Panc1 (cell line): ENCODE data around the gene FN3KRP. TPM values are rescaled to one million over a fixed set of nuclear protein-coding genes. Genes with fewer than 3 reads are reported as not detected.

Experiments used
- ATAC-seq: fragments of 200-7000 bp; cut with Tn5 transposase; 2 replicates; pipeline ENCODE4 v1.9.1; 2020; ENCODE audit warnings: mild to moderate bottlenecking, moderate library complexity
- BruUV-seq: library from RNA; stranded (reverse); fragments of 400-500 nt; replicated peaks from 2 replicates; lab custom pipeline; 2021; lab: Mats Ljungman, UMichigan
- CTCF ChIA-PET: fragments of 300-600 bp; sonication (Branson Sonifier 250); formaldehyde crosslinking; loops from one replicate; lab custom pipeline; 2022; ENCODE audit warnings: antibody characterized with exemption; lab: Charles Lee
- POLR2A ChIA-PET: fragments of 300-600 bp; sonication (Branson Sonifier 250); formaldehyde crosslinking; loops from one replicate; lab custom pipeline; 2022; ENCODE audit warnings: antibody characterized with exemption; lab: Charles Lee
- DNase-seq: peaks from one replicate; pipeline ENCODE4 v3.0.0-alpha.2; 2010; ENCODE audit warnings: low read depth, low spot score
- H3K27ac ChIP-seq: 2 replicates; pipeline ENCODE4 v1.5.1; 2011; ENCODE audit warnings: mild to moderate bottlenecking, low read length, inconsistent platforms
- H3K27me3 ChIP-seq: fragments of 200-500 bp; sonication (Bioruptor generic); 2 replicates; pipeline ENCODE4 v1.6.0; 2014; ENCODE audit warnings: low read length, inconsistent platforms; ENCODE audit not compliant: control insufficient read depth, insufficient read depth
- H3K36me3 ChIP-seq: fragments of 200-500 bp; sonication (Bioruptor generic); 2 replicates; pipeline ENCODE4 v1.5.1; 2014; ENCODE audit warnings: inconsistent platforms, mild to moderate bottlenecking, low read length, moderate library complexity; ENCODE audit not compliant: control insufficient read depth, insufficient read depth
- H3K4me1 ChIP-seq: 2 replicates; pipeline ENCODE4 v1.5.1; 2011; ENCODE audit warnings: inconsistent platforms, mild to moderate bottlenecking, low read length, moderate library complexity; ENCODE audit not compliant: control insufficient read depth, insufficient read depth
- H3K4me3 ChIP-seq, 2 experiments: 2 replicates each; pipeline ENCODE4 v1.5.1; 2011 to 2012; ENCODE audit warnings: low read depth in 2 of 2, low read length in 2 of 2, mild to moderate bottlenecking in 2 of 2, inconsistent platforms in 1 of 2, moderate library complexity in 1 of 2
- H3K9me3 ChIP-seq: fragments of 200-500 bp; sonication (Bioruptor generic); 2 replicates; pipeline ENCODE4 v1.5.1; 2014; ENCODE audit warnings: low read depth, mild to moderate bottlenecking, inconsistent platforms, low read length, moderate library complexity; ENCODE audit not compliant: control insufficient read depth, insufficient read depth
- POLR2AphosphoS5 ChIP-seq: IDR thresholded peaks from 2 replicates; pipeline ENCODE4 v1.6.1; 2012; ENCODE audit warnings: mild to moderate bottlenecking, low read depth, low read length, moderate library complexity
- SIN3A ChIP-seq: IDR thresholded peaks from 2 replicates; pipeline ENCODE4 v1.6.1; 2012; ENCODE audit warnings: low read depth, mild to moderate bottlenecking, low read length, moderate library complexity, borderline replicate concordance; ENCODE audit not compliant: insufficient read depth
- TCF7L2 ChIP-seq: IDR thresholded peaks from 2 replicates; pipeline ENCODE4 v1.6.1; 2011; ENCODE audit warnings: mild to moderate bottlenecking, low read depth, low read length, inconsistent platforms
- in situ Hi-C: cut with HindIII; loops from 2 replicates; pipeline ENCODE4 v1.10.0; 2016; ENCODE audit warnings: low sequenced_read_pairs, low pct_unique_long_range_greater_than_20kb
- intact Hi-C: fragments of 100-400 bp; cut with micrococcal nuclease; formaldehyde crosslinking; loops from one replicate; pipeline ENCODE4 v1.10.0; 2022; ENCODE audit not compliant: unreplicated experiment
- total RNA-seq: library from RNA; stranded (reverse); gene quantifications from one replicate; pipeline ENCODE4 v1.2.1, GENCODE V29; 2021; ENCODE audit not compliant: unreplicated experiment
- TF ChIP-seq, protein P1 (sequence below), 2 experiments: IDR thresholded peaks; 2 replicates each; pipeline ENCODE4 v1.6.1; 2011 to 2012; ENCODE audit warnings: low read depth in 2 of 2, control low read depth in 1 of 2, low read length in 1 of 2, mild to moderate bottlenecking in 1 of 2, moderate library complexity in 1 of 2; ENCODE audit not compliant: insufficient read depth in 1 of 2
- TF ChIP-seq, protein P2 (sequence below): fragments of 450-650 bp; IDR thresholded peaks from 2 replicates; pipeline ENCODE4 v1.5.1; 2017; ENCODE audit warnings: mild to moderate bottlenecking

The FN3KRP gene
- total RNA-seq, 1 experiment from 2014 or later = 41.0 TPM

DNA sequence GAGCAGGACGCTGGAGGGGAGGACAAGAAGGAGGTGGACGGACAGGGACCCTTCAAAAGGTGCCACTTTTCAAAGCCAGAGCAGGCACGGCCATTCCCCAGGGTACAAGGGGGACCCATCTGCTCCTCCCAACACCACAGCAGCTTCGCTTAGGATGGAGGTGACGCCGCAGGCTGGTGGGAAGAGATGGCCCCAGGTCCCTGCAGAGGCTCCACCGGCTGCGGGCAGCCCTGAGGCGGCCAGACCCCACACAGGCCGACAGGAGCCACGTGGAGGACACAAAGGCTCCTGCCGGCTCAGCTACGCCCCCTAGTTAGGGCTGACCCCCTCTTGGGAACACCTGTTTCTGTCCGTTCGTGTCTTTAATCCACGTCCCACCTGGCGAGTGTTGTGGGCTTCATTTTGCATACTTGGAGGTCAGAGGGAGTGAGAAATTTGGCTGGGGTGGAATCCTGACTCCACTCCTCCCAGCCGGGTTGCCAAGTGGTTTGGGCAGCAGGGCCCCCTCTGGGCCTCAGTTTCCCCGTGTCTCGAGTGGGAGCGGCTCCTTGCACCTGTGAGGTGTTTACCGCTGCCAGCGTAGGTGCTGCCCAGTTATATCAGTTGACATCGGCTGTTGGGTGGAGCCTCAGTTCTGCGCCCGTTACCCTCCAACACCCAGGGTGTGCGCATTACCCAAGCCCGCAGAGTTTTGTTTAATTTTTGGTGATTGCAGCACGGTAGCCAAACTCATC lies 5.8 kb upstream of the FN3KRP start:
- DNase-seq = no peak
- Histone ChIP-seq H3K27ac (no peak overlapping the region), H3K4me1 (peaks cover 8% of the 10 kb centered on the region), H3K36me3 (no peaks in the 10 kb centered on the region), H3K4me3 (no peak overlapping the region), H3K27me3 (no peaks in the 10 kb centered on the region), H3K9me3 (no peaks in the 10 kb centered on the region)
- in situ Hi-C loops (no loop called here), intact Hi-C loops (no loop called here)
- ATAC-seq = no peak
- BruUV-seq = no TSS peak
- TF ChIP-seq, protein P1, sequence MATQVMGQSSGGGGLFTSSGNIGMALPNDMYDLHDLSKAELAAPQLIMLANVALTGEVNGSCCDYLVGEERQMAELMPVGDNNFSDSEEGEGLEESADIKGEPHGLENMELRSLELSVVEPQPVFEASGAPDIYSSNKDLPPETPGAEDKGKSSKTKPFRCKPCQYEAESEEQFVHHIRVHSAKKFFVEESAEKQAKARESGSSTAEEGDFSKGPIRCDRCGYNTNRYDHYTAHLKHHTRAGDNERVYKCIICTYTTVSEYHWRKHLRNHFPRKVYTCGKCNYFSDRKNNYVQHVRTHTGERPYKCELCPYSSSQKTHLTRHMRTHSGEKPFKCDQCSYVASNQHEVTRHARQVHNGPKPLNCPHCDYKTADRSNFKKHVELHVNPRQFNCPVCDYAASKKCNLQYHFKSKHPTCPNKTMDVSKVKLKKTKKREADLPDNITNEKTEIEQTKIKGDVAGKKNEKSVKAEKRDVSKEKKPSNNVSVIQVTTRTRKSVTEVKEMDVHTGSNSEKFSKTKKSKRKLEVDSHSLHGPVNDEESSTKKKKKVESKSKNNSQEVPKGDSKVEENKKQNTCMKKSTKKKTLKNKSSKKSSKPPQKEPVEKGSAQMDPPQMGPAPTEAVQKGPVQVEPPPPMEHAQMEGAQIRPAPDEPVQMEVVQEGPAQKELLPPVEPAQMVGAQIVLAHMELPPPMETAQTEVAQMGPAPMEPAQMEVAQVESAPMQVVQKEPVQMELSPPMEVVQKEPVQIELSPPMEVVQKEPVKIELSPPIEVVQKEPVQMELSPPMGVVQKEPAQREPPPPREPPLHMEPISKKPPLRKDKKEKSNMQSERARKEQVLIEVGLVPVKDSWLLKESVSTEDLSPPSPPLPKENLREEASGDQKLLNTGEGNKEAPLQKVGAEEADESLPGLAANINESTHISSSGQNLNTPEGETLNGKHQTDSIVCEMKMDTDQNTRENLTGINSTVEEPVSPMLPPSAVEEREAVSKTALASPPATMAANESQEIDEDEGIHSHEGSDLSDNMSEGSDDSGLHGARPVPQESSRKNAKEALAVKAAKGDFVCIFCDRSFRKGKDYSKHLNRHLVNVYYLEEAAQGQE (IDR thresholded peaks at IDR 0.05; ENCODE audit: insufficient read depth in 1 of 2, low read depth in 2 of 2, low read length in 1 of 2) = no peak
- TF ChIP-seq POLR2AphosphoS5 = no peak
- TF ChIP-seq, protein P2, sequence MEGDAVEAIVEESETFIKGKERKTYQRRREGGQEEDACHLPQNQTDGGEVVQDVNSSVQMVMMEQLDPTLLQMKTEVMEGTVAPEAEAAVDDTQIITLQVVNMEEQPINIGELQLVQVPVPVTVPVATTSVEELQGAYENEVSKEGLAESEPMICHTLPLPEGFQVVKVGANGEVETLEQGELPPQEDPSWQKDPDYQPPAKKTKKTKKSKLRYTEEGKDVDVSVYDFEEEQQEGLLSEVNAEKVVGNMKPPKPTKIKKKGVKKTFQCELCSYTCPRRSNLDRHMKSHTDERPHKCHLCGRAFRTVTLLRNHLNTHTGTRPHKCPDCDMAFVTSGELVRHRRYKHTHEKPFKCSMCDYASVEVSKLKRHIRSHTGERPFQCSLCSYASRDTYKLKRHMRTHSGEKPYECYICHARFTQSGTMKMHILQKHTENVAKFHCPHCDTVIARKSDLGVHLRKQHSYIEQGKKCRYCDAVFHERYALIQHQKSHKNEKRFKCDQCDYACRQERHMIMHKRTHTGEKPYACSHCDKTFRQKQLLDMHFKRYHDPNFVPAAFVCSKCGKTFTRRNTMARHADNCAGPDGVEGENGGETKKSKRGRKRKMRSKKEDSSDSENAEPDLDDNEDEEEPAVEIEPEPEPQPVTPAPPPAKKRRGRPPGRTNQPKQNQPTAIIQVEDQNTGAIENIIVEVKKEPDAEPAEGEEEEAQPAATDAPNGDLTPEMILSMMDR = no peak; the same call in 1 of the 2 replicates
- TF ChIP-seq SIN3A = no peak
- no peak for TF ChIP-seq TCF7L2
- ChIA-PET POLR2A (no interaction called here), CTCF (no interaction called here)

DNA sequence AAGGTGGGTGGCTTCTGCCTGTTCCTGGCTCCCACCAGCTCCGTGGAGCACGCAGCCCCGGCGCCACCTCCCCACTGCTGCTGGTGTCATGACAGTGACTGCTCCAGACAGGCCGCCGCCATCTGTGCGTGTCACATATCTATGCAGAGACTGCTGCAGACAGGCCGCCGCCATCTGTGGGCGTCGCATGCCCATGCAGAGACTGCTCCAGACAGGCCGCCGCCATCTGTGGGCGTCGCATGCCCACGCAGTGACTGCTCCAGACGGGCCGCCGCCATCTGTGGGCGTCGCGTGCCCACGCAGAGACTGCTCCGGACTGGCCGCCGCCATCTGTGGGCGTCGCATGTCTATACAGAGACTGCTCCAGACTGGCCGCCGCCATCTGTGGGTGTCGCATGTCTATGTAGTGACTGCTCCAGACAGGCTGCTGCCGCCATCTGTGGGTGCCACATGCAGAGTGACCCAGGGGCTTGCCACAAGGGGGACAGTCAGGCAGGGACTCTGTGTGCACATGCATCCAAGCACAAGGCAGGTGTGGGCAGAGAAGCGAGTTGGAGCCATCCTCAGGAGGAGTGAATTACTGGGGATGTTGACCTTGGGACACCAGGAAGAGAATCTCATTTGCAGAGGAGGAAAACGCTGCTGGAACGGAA lies 3.3 kb upstream of the FN3KRP start:
- no TSS peak for BruUV-seq
- H3K9me3 ChIP-seq = no peaks in the 10 kb centered on the region
- no peak overlapping the region for H3K4me3 ChIP-seq
- no peak for DNase-seq
- intact Hi-C loops (no loop called here), in situ Hi-C loops (no loop called here)
- H3K27me3 ChIP-seq = no peaks in the 10 kb centered on the region
- H3K4me1 ChIP-seq = peaks cover 6% of the 10 kb centered on the region
- no peak overlapping the region for H3K27ac ChIP-seq
- POLR2A ChIA-PET = no interaction called here
- TF ChIP-seq, protein P1 (IDR thresholded peaks at IDR 0.05; ENCODE audit: insufficient read depth in 1 of 2, low read depth in 2 of 2, low read length in 1 of 2) = no peak
- TF ChIP-seq, protein P2 = no peak
- no peak for TF ChIP-seq SIN3A
- no peak for TF ChIP-seq TCF7L2
- no peak for TF ChIP-seq POLR2AphosphoS5
- H3K36me3 ChIP-seq = no peaks in the 10 kb centered on the region
- ATAC-seq = no peak
- CTCF ChIA-PET = no interaction called here
